ENCODE results near the gene SNRPB.

- TF ChIP-seq ATF3 (CRISPR knock-in tag; conservative IDR thresholded peaks at IDR 0.05) (no peak), CTCF (IDR thresholded peaks at IDR 0.05) (no peak), ZNF121 (CRISPR knock-in tag; IDR thresholded peaks at IDR 0.05) (no peak), ETV6 (CRISPR knock-in tag; IDR thresholded peaks at IDR 0.05) (no peak), SMAD3 (CRISPR knock-in tag; IDR thresholded peaks at IDR 0.05; ENCODE audit: borderline replicate concordance) (no peak), TCF7 (CRISPR knock-in tag; IDR thresholded peaks at IDR 0.05; ENCODE audit: low read depth) (no peak), TEAD4 (CRISPR knock-in tag; IDR thresholded peaks at IDR 0.05) (no peak), CDX4 (CRISPR knock-in tag; IDR thresholded peaks at IDR 0.05; ENCODE audit: borderline replicate concordance) (no peak)
These were observed 36.9 kb upstream of the SNRPB start for GRCh38 chr20:2507464-2507863.
